22Rv1 (cell line): Measurements from ENCODE around the gene CD52.
A peak's percentile ranks its signal among the peaks of the same experiment; 100 is the strongest.

Experiments
- H3K27ac ChIP-seq: fragments of 450-650 bp; 2 replicates; pipeline ENCODE4 v1.5.1; 2017
- CTCF ChIP-seq: fragments of 450-650 bp; IDR thresholded peaks from 2 replicates; pipeline ENCODE4 v1.5.1; 2017; ENCODE audit warnings: mild to moderate bottlenecking
- ZFX ChIP-seq: fragments of 450-650 bp; IDR thresholded peaks from 2 replicates; pipeline ENCODE4 v1.6.1; 2017; ENCODE audit warnings: antibody characterized with exemption, borderline replicate concordance

CD52 gene

GRCh38 chr1:26356106-26356505, 38.3 kb downstream of the CD52 start:
- no peak overlapping the region for H3K27ac ChIP-seq
- TF ChIP-seq ZFX = no peak
- TF ChIP-seq CTCF = no peak

GRCh38 chr1:26357121-26357602, 39.4 kb downstream of the CD52 start:
- H3K27ac ChIP-seq = no peak overlapping the region

GRCh38 chr1:26358411-26359384, 40.9 kb downstream of the CD52 start:
- no peak overlapping the region for H3K27ac ChIP-seq
- TF ChIP-seq CTCF = no peak
- no peak for TF ChIP-seq ZFX

More at GRCh38 chr1:26357121-26357602, 39.4 kb downstream of the CD52 start:
- TF ChIP-seq ZFX (no peak), CTCF (no peak)

- H3K27ac ChIP-seq = no peak overlapping the region
- TF ChIP-seq CTCF = no peak
These were observed 42.4 kb downstream of the CD52 start for GRCh38 chr1:26359981-26360806.

GRCh38 chr1:26360807-26361604, 43.2 kb downstream of the CD52 start:
- H3K27ac ChIP-seq = no peak overlapping the region
- no peak for TF ChIP-seq CTCF
- TF ChIP-seq ZFX = no peak

GRCh38 chr1:26361605-26362122, 43.9 kb downstream of the CD52 start:
- no peak for TF ChIP-seq ZFX
- peak; percentile 18 for TF ChIP-seq CTCF
- no peak overlapping the region for H3K27ac ChIP-seq
